NK-92 (cell line): ENCODE data around the gene PLEKHG2.
"Not testable (repeated sequence)": the region's sequence is repeated elsewhere in the genome, so short reads cannot be mapped to it uniquely, and the experiment has no call there.

Source experiments
- DNase-seq: peaks from one replicate; lab custom pipeline; 2025; ENCODE audit not compliant: unreplicated experiment; lab: John Stamatoyannopoulos, UW

Gene PLEKHG2

DNA sequence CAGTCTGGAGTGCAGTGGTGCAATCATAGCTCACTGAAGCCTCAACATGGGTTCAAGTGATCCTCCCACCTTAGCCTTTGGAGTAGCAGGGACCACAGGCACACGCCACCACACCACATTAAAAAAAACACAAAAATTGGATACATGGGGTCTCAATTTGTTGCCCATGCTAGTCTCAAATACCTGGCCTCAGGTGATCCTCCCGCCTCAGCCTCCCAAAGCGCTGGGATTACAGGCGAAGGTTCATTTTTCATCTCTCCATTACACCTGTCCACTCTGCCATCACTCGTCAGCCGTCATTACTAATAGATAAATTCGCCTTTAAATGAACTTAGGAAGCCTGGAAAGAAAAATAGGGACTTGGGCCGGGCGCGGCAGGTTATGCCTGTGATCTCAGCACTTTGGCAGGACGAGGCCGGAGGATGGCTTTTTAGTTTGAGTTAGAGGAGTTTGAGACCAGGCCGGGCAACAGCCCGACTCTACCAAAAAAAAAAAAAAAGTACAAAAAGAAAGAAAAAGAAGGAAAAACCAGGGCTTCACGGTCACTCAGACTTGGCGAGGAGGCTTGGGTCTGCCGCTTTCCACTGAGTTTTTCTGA, 32.2 kb downstream of the PLEKHG2 start:
- DNase-seq: no peak

DNA sequence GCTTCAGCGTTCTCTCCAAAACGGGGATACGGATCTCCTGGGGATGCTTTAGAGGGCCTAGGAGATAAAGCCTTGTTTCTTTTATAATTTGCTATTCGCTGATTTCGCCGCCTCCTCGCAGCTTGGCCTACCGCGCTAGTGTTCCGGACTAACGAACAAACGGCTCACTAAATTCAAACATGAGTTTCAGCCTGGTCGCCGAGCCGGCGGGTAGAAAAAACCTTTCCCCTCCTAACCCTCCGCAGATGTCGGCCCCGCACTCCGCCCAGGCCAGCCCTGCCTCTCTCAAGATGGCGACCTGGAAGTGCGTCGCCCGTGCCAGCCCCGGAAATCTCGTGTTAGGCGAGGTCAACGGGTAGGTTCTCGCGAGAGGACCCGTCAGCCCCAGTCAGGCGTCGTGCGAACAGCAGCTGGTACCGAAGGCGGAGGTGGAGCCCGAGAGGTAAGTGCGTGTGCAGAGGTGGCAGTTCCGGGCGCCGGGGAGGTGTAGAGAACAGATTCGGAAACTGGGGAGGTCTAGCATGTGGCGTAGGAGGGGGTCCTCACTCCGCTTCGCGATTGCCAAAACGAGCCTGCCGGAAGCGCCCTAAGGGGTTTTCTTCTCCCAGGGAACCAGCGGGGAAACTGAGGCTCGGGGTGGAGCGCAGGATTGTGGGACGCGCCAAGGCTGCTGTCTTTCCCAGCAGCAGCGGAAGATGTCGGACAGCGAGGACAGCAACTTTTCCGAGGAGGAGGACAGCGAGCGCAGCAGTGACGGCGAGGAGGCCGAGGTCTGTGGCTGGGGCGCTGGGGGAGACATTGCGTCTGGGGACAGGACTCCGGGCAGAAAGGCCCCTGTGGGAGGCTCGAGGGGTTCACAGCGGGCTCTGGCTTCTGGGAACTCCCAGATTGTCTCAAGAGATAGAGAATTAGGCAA, 33.0 kb downstream of the PLEKHG2 start, which contains the start of gene SUPT5H:
Gene SUPT5H (plus strand): TSS at position 387 of the 916 bp plus-strand sequence. CDS start 309 bp downstream, at position 696.
- DNase-seq: peak; percentile 91

GRCh38 chr19:39446365-39447084, 34.1 kb downstream of the PLEKHG2 start:
- no peak for DNase-seq

GRCh38 chr19:39448271-39448670, 35.8 kb downstream of the PLEKHG2 start:
- no peak for DNase-seq

DNA sequence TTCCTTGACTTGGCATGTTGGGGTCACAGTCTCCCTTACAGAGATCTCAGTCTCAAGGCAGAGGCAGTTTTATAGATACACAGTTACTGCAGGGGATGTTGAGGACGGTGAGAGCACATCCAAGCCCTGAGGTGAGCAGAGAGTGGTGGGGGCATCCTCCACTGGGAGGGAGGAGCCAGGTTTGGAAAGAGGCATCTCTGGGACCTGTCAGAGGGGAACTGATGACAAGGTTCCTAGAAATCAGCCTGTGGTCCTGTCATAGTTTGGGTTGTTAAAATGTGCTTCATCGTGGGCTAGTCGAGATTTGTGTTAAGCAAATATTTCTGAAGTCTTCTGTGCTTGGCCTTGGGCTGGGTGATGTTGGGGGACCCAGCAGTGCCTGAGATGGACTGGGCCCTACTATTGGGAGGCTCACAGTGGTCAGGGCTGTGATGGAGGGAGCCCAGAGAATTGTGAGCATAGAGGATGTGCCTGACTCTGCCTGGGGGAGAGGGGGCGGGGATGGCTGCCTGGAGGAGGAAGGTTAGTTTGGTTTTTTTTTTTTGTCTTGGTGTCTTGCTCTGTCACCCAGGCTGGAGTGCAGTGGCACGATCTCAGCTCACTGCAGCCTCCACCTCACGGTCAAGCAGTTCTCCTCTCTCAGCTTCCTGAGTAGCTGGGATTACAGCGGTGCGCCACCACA, 36.8 kb downstream of the PLEKHG2 start:
- no peak for DNase-seq

- not testable (repeated sequence) for DNase-seq
These were observed 38.8 kb downstream of the PLEKHG2 start for GRCh38 chr19:39451257-39451656.

DNA sequence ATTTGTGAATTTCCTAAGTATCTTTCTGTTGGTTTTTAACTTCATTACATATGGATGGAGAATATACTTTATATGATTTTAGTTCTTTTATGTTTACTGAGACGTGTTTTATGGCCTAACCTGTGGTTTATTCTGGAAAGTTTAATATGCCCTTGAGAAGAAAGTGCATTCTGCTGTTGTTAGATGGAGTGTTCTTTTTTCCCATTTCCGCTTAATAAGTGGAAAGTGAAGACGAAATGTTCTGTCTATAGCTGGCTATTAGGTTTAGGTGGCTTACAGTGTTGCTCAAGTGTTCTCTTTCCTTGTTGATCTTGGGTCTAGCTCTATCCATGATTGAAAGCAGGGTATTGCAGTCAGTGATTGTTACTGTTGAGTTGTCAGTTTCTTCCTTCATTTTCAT, 50.9 kb downstream of the PLEKHG2 start:
- DNase-seq: no peak

DNA sequence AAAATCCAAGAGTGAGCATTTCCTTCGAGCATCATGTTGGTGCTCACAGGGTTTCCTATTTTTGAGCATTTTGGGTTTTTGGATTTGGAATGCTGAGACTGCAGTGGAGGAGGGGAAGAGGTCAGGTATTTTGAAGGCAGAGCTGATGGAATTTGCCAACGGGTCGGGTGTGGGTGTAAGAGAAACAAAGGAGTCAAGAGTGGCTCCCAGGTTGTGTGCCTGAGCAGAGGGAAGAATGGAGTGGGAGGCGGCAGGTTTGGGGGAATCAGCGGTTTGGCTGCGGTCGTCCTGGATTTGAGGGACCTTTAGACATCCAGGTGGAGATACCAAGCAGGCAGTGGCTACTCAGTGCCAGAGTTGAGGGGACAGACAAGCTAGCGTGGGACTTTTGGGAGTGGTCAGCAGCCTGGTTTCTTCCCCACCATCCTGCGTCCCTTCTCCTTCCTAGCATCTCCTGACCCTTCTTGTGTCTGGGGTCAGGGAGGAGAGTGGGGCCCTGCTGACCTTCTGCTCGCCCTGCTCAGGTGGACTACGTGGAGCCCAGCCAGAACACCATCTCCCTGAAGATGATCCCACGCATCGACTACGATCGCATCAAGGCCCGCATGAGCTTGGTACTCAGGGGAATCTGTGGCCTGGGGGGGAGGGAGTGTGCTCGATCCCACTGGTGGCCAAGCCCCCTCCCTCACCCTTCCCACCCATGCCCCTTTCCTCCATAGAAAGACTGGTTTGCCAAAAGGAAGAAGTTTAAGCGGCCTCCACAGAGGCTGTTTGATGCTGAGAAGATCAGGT, 53.7 kb downstream of the PLEKHG2 start:
- DNase-seq: no peak

DNA sequence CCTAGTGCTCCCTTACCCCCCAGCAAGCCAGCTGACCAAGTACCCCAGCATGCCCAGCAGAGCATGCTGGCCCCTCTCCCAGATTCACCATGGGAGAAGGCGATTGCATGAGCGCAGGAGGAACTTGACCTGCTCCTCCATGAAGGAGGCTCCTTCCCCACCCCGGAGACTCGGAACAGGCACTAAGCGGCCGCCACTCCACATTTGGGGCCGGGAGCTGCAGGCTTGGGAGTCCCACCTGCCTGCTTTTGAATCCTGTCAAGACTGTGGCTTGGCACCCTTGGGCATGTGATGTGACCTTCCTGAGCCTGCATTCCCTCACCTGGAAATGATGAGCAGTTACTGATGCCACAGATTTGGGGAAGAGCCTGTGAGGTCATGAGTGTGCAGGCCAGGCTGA, 55.5 kb downstream of the PLEKHG2 start:
- no peak for DNase-seq

DNA sequence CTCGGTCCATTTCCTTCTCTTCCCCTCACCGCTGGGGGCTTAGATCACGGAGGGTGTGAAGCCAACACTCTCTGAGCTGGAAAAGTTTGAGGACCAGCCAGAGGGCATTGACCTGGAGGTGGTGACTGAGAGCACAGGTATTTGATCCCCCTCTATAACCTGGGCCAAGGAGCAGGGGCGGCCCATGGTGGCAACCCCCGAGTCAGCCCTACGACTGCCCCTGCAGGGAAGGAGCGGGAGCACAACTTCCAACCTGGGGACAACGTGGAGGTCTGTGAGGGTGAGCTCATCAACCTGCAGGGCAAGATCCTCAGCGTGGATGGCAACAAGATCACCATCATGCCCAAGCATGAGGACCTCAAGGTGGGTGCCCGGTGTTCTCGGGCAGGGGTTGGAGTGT, 56.6 kb downstream of the PLEKHG2 start:
- DNase-seq: no peak

- DNase-seq: no peak
These were observed 57.1 kb downstream of the PLEKHG2 start for GRCh38 chr19:39469567-39469966.

DNA sequence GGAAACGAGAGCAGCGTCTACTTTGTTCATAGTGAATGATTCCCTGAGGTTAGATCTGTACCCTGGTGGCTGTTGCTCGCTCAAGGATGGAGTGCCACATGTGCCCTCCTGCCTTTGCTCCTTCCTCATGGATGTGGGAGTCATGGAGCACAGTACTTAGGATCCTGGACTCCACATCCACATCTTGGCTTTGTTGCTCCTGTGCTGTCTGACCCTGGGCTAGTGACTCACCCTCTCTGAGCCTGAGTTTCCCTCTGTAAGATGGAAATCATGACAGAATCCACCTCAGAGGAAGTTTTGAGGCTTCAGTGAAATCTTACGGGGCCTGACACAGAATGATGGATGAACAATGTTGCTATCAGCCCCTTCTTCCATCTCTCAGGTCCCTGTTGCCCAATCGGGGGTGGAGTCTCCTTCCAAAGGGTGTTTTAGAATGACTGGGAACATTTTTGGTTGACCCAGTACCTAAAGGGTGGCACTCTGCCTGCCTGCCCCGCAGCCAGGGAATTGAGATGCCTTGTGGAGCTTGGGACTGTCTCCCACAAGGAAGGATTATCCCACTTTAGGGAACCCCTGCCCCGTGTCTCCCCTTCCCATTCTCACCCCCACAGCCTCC, 58.4 kb downstream of the PLEKHG2 start:
- DNase-seq: no peak

DNA sequence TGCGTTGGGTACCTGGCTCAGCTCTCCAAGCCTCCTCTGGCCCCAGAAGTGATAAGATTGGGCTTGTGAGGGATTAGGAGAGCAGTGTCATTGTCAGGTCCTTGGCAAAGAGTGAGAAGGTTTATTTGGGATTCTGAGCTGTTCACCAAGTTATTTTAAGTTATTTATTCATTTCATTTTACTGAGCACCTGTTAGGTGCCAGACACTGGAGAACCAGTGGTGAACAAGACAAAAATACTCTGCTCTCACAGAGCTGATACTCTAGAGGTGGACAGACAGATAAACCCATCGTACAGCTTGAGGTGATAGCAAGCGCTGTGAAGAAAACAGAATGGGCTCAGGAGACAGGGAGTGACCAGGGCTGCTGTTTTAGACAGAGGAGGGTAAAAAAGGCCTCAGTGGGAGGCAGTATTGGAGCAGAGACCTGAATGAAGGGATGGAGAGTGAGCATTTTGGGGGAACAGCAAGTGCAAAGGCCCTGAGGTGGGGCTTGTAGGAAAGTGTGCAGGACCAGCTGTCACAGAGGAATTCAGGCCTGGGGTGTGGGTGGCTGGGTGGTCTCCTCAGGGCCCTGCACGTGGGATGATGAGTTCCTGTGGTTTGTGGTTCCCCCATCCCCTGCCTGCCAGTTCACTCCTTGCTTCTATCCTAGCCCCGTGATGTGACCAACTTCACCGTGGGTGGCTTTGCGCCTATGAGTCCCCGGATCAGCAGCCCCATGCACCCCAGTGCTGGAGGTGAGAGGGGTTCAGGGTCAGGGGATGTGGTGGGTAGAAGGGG, 59.5 kb downstream of the PLEKHG2 start:
- DNase-seq: no peak

- no peak for DNase-seq
These were observed 60.4 kb downstream of the PLEKHG2 start for GRCh38 chr19:39472746-39473442.

- no peak for DNase-seq
These were observed 61.0 kb downstream of the PLEKHG2 start for GRCh38 chr19:39473443-39473960.

- DNase-seq: no peak
These were observed 61.7 kb downstream of the PLEKHG2 start for GRCh38 chr19:39474139-39474620.

DNA sequence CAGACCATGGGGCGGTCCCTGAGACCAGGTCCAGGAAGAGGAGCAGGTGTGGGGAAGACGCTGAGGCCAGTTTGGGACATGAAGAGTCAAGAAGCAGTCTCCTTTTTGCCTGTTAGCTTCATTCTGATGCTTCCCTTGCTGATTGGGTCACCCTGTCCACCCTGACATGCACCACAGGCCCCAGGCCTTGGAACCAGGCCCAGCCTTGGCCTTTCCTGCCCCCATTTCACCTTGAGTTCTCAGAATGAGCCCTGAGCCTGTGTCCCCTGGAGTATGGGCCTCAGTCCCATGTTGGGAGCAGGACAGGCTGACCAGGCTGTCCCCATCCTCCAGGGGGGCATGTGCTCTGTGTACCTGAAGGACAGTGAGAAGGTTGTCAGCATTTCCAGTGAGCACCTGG, 63.3 kb downstream of the PLEKHG2 start:
- DNase-seq: no peak
